Thoracic aorta (tissue), 2 donors: ENCODE measurements around the gene AACS. TPM values are rescaled to one million over a fixed set of nuclear protein-coding genes. Genes with fewer than 3 reads are reported as not detected.
"Not testable (repeated sequence)": the region's sequence is repeated elsewhere in the genome, so short reads cannot be mapped to it uniquely, and the experiment has no call there.

Experiments used
- ATAC-seq: fragments of 150-250 bp; one replicate; pipeline ENCODE4 v1.8.0; 2017; ENCODE audit warnings: low read depth; ENCODE audit not compliant: insufficient number of reproducible peaks, low FRiP score
- DNase-seq: peaks from one replicate; pipeline ENCODE4 v3.0.0-alpha.2; 2020; ENCODE audit warnings: low spot score
- H3K27ac ChIP-seq, 2 donors: fragments of 200-600 bp; sonication (generic); 1 replicate in 1 of 2; 2 replicates in 1 of 2; pipeline ENCODE4 v1.5.1; 2016; ENCODE audit warnings: mild to moderate bottlenecking in 2 of 2, moderate library complexity in 2 of 2
- H3K27me3 ChIP-seq: fragments of 200-600 bp; sonication (generic); replicated peaks from 2 replicates; pipeline ENCODE4 v1.6.0; 2016; ENCODE audit warnings: mild to moderate bottlenecking; ENCODE audit not compliant: insufficient read depth
- H3K36me3 ChIP-seq: fragments of 200-600 bp; sonication (generic); one replicate; pipeline ENCODE4 v1.5.1; 2016
- H3K4me1 ChIP-seq, 2 donors: fragments of 200-600 bp; sonication (generic); 1 replicate in 1 of 2; 2 replicates in 1 of 2; pipeline versions ENCODE4 v1.5.1 to v1.6.0; 2016; ENCODE audit warnings: low read depth in 2 of 2, mild to moderate bottlenecking in 1 of 2; ENCODE audit not compliant: control insufficient read depth in 1 of 2
- H3K4me3 ChIP-seq: fragments of 200-600 bp; sonication (generic); 2 replicates; pipeline ENCODE4 v1.5.1; 2016; ENCODE audit warnings: mild to moderate bottlenecking
- H3K9me3 ChIP-seq: fragments of 200-600 bp; sonication (generic); 2 replicates; pipeline ENCODE4 v1.5.1; 2016
- CTCF ChIP-seq: fragments of 200-600 bp; sonication (generic); IDR thresholded peaks from one replicate; pipeline ENCODE4 v1.5.1; 2019; ENCODE audit warnings: antibody characterized with exemption
- total RNA-seq, 2 donors: library from RNA; depleted of rRNA; stranded (reverse); fragments of >200 nt; gene quantifications; one replicate each; pipeline versions ENCODE4 v1.1.0 to v1.2.3, GENCODE V29; 2016

The AACS gene
- total RNA-seq, 2 donors from 2014 or later: 14.1 to 14.7 TPM

DNA sequence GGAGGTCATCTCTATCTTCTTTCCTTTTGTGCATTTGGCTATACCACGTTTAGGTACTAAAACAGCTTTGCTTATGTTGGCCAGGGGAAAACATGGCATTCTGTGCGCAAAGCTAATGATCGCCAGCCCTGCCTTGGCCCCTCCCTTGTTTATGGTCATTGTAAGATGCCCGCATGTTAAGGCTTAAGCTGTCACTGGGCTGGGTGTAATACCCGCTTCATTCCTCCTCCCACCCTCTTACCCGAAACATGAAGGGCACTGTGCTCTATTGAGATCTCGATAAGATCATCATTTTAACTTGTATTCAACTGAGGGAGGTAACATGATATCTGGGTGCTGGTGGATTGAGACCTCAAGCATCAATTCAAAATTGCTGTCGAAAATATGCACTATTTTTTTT, 37.1 kb upstream of the AACS start:
- DNase-seq: no peak
- H3K27ac ChIP-seq: no peak overlapping the region
- ATAC-seq: no peak
- TF ChIP-seq CTCF: no peak
- no peaks in the 10 kb centered on the region for H3K36me3 ChIP-seq
- no peaks in the 10 kb centered on the region for H3K9me3 ChIP-seq
- H3K4me1 ChIP-seq: no peaks in the 10 kb centered on the region
- H3K4me3 ChIP-seq: no peak overlapping the region
- H3K27me3 ChIP-seq: no peaks in the 10 kb centered on the region

DNA sequence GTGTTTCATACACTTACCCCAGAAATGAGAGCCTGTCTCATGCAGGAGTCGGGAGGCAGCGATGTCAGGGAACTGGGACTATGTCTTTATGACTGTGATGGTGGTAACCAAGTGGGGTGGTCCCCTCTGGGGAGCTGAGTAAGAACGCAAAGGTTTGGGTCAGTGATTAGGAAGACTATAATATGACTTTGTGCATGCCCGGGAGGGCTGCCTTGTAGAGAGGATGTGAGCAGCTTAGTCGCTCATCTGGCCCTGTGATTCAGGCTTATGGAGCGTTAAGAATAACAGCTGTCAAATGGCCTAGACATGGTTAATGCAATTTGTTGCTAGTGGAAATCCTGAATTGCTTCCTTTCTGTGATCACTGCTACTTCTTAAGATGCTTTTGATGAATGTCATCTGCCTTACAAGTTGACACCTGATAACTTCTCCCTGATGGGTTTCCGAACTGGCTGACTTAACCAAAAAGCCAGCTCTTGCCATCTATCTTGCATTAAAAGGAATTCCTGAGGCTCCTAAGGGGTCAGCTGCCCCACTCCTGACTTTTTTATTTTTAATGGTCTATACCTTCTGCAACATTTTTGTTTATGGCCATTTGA, 35.4 kb upstream of the AACS start:
- H3K36me3 ChIP-seq: no peaks in the 10 kb centered on the region
- no peak for TF ChIP-seq CTCF
- H3K27me3 ChIP-seq: no peaks in the 10 kb centered on the region
- no peaks in the 10 kb centered on the region for H3K9me3 ChIP-seq
- no peak overlapping the region for H3K4me3 ChIP-seq
- no peak overlapping the region for H3K27ac ChIP-seq
- DNase-seq (no peak), ATAC-seq (no peak)
- H3K4me1 ChIP-seq: no peaks in the 10 kb centered on the region

DNA sequence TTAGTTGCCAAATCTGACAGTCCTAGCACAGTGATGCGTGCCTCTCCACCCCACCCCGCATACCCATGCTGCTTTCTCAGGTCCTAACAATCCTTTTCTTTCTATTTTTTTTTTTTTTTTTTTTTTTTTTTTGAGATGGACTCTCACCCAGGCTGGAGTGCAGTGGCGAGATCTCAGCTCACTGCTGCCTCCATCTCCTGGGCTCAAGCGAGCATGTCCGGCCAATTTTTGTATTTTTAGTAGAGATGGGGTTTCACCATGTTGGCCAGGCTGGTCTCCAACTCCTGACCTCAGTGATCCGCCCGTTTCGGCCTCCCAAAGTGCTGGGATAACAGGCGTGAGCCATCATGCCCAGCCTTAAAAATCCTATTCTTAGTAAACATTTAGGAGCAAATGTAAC, 33.8 kb upstream of the AACS start:
- not testable (repeated sequence) for H3K4me3 ChIP-seq, H3K9me3 ChIP-seq, H3K36me3 ChIP-seq, H3K4me1 ChIP-seq, H3K27me3 ChIP-seq, H3K27ac ChIP-seq, DNase-seq, ATAC-seq

GRCh38 chr12:125032466-125033152, 32.6 kb upstream of the AACS start:
- TF ChIP-seq CTCF: no peak
- Histone ChIP-seq H3K9me3 (no peaks in the 10 kb centered on the region), H3K27me3 (no peaks in the 10 kb centered on the region), H3K27ac (no peak overlapping the region), H3K36me3 (no peaks in the 10 kb centered on the region), H3K4me3 (no peak overlapping the region), H3K4me1 (no peaks in the 10 kb centered on the region)
- ATAC-seq (no peak), DNase-seq (no peak)

DNA sequence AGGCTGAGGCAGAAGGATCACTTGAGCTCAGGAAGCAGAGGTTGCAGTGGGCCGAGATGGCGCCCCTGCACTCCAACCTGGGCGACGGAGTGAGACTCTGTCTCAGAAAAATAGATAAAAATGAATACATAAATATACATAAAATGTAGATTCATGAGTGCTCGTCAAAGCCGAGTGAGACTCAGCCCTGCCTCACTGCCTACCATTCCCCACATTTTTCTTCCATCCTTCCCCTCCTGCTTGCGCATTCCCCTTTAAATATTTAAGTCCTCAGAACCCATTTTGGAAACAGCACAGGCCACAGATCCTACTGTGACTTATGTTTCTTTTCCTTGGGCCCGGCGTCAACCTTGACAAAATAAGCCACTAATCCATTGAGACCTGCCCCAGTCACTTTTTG, 31.9 kb upstream of the AACS start:
- no peaks in the 10 kb centered on the region for H3K9me3 ChIP-seq
- no peak for TF ChIP-seq CTCF
- no peak overlapping the region for H3K4me3 ChIP-seq
- DNase-seq (no peak), ATAC-seq (no peak)
- no peaks in the 10 kb centered on the region for H3K4me1 ChIP-seq
- no peaks in the 10 kb centered on the region for H3K27me3 ChIP-seq
- H3K36me3 ChIP-seq: no peaks in the 10 kb centered on the region
- H3K27ac ChIP-seq: no peak overlapping the region
